B cell (primary cell): Measurements from ENCODE around the gene PTPRN2.

ENCODE experiments used
- EZH2 ChIP-seq: IDR thresholded peaks from 2 replicates; pipeline ENCODE4 v1.6.1; 2012; ENCODE audit warnings: borderline replicate concordance, low read depth, mild to moderate bottlenecking, moderate library complexity, low read length; ENCODE audit not compliant: insufficient read depth, poor library complexity, severe bottlenecking
- TF ChIP-seq, protein P1 (sequence below): fragments of 200-600 bp; IDR thresholded peaks from one replicate; pipeline ENCODE4 v1.8.0; 2022; ENCODE audit warnings: antibody characterized with exemption, mild to moderate bottlenecking

DNA sequence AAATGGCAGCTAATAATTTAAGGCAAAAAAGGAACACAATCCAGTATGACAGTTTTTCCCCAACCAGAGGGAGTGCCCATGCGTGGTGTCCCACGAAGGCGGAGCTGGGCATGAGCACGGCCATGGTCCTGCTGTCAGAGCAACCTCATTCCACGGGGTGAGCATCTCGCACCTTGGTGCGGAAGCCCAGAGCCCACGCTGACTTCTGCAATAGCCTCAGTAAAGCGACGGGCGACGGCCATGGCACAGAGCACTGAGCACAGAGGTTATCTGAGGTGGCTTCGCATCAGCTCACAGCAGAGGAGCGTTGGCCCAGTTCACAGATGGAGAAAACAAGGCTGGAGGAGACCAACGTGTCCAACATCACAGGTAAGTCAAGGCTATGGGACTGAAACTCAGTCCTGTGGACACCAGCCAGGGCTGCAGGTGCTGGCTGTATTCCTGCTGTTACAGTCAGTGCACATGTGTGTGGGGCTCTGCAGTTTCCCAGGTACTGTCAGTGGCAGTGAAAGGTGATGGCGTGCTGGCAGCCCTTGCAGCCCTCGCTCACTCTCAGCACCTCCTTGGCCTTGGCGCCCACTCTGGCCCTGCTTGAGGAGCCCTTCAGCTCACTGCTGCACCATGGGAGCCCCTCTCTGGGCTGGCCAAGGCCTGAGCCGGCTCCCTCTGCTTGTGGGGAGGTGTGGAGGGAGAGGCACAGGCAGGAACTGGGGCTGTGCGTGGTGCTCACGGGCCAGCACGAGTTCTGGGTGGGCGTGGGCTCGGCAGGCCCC is 525.6 kb downstream of the PTPRN2 start:
- TF ChIP-seq, protein P1, sequence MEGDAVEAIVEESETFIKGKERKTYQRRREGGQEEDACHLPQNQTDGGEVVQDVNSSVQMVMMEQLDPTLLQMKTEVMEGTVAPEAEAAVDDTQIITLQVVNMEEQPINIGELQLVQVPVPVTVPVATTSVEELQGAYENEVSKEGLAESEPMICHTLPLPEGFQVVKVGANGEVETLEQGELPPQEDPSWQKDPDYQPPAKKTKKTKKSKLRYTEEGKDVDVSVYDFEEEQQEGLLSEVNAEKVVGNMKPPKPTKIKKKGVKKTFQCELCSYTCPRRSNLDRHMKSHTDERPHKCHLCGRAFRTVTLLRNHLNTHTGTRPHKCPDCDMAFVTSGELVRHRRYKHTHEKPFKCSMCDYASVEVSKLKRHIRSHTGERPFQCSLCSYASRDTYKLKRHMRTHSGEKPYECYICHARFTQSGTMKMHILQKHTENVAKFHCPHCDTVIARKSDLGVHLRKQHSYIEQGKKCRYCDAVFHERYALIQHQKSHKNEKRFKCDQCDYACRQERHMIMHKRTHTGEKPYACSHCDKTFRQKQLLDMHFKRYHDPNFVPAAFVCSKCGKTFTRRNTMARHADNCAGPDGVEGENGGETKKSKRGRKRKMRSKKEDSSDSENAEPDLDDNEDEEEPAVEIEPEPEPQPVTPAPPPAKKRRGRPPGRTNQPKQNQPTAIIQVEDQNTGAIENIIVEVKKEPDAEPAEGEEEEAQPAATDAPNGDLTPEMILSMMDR = no peak
- no peak for TF ChIP-seq EZH2
